HepG2 (cell line): ENCODE data around the gene CHRNB1. TPM values are rescaled to one million over a fixed set of nuclear protein-coding genes. Genes with fewer than 3 reads are reported as not detected.

ENCODE experiments used
- ATAC-seq: fragments of 200-7000 bp; cut with Tn5 transposase; 3 replicates; pipeline ENCODE4 v1.9.1; 2020; ENCODE audit warnings: mild to moderate bottlenecking, moderate library complexity
- BruUV-seq: library from RNA; stranded (reverse); fragments of 400-500 nt; replicated peaks from 2 replicates; lab custom pipeline; 2021; lab: Mats Ljungman, UMichigan
- CTCF ChIA-PET: fragments of 300-600 bp; formaldehyde crosslinking; extraction: SDS; loops from one replicate; lab custom pipeline; 2021; ENCODE audit warnings: low total read pairs, inconsistent platforms, low intra/inter-chr PET ratio; lab: Yijun Ruan, JAX
- POLR2A ChIA-PET: fragments of 350-600 bp; sonication (Branson Sonifier 250); formaldehyde crosslinking; loops from one replicate; lab custom pipeline; 2020; ENCODE audit warnings: antibody characterized with exemption, inconsistent platforms; lab: Yijun Ruan, JAX
- DNase-seq: peaks from one replicate; pipeline ENCODE4 v3.0.0-alpha.2; 2015; ENCODE audit warnings: low spot score
- FAIRE-seq: peaks from 3 replicates; lab custom pipeline; 2011; peaks lifted over from hg19 to GRCh38; lab: Jason Lieb, UNC
- H2AFZ ChIP-seq: one replicate; pipeline ENCODE4 v1.6.1; 2011; ENCODE audit warnings: low read length, inconsistent platforms
- H3K27ac ChIP-seq: fragments of 300-600 bp; 3 replicates; pipeline ENCODE4 v1.8.0; 2011; ENCODE audit warnings: mixed run types, mild to moderate bottlenecking, mixed read lengths, low read length, inconsistent platforms; ENCODE audit not compliant: insufficient read depth; ENCODE audit errors: extremely low read length
- H3K27me3 ChIP-seq, 2 experiments: fragments of 200-600 bp in 1 of 2; 2 replicates in 1 of 2; 3 replicates in 1 of 2; pipeline versions ENCODE4 v1.6.0 to v1.8.0; 2011; ENCODE audit warnings: low read length in 2 of 2, mild to moderate bottlenecking in 2 of 2, moderate library complexity in 2 of 2, inconsistent platforms in 1 of 2; ENCODE audit not compliant: insufficient read depth in 2 of 2, control insufficient read depth in 1 of 2
- H3K36me3 ChIP-seq, 2 experiments: fragments of 200-600 bp in 1 of 2; replicated peaks in 1 of 2; 2 replicates in 1 of 2; 3 replicates in 1 of 2; pipeline versions ENCODE4 v1.5.1 to v1.8.0; 2011; ENCODE audit warnings: low read length in 2 of 2, inconsistent platforms in 1 of 2; ENCODE audit not compliant: insufficient read depth in 2 of 2, control insufficient read depth in 1 of 2
- H3K4me1 ChIP-seq: 2 replicates; pipeline ENCODE4 v1.5.1; 2012; ENCODE audit warnings: low read length, inconsistent platforms; ENCODE audit not compliant: insufficient read depth
- H3K4me2 ChIP-seq: 2 replicates; pipeline ENCODE4 v1.6.0; 2011; ENCODE audit warnings: low read depth, low read length, inconsistent platforms
- H3K4me3 ChIP-seq, 3 experiments: fragments of 200-600 bp in 1 of 3; sonication (generic), shearing (Covaris generic) in 1 of 3; replicated peaks in 1 of 3; 2 replicates each; pipeline ENCODE4 v1.5.1; 2011 to 2016; ENCODE audit warnings: low read length in 3 of 3, inconsistent platforms in 2 of 3, low read depth in 2 of 3, mild to moderate bottlenecking in 2 of 3, control low read depth in 1 of 3, mixed read lengths in 1 of 3; ENCODE audit not compliant: insufficient read depth in 1 of 3
- H3K79me2 ChIP-seq: one replicate; pipeline ENCODE4 v1.6.1; 2011; ENCODE audit warnings: low read length, inconsistent platforms; ENCODE audit not compliant: insufficient read depth
- H3K9ac ChIP-seq: 2 replicates; pipeline ENCODE4 v1.6.0; 2011; ENCODE audit warnings: mild to moderate bottlenecking, low read depth, low read length, inconsistent platforms; ENCODE audit not compliant: insufficient read depth
- H3K9me3 ChIP-seq: 2 replicates; pipeline ENCODE4 v1.5.1; 2012; ENCODE audit warnings: mild to moderate bottlenecking, low read length
- H4K20me1 ChIP-seq: 2 replicates; pipeline ENCODE4 v1.6.0; 2011; ENCODE audit warnings: inconsistent platforms, mild to moderate bottlenecking, low read length, moderate library complexity; ENCODE audit not compliant: insufficient read depth
- AGO2 ChIP-seq: fragments of 200-400 bp; formaldehyde crosslinking; optimal IDR thresholded peaks from 2 replicates; pipeline ENCODE3; 2017; ENCODE audit warnings: mild to moderate bottlenecking, low read depth, low read length, moderate library complexity
- HES4 ChIP-seq: sonication (generic); formaldehyde crosslinking; IDR thresholded peaks from 2 replicates; pipeline ENCODE4 v1.9.0; 2021; ENCODE audit warnings: mild to moderate bottlenecking, missing genetic modification reagents, borderline replicate concordance
- HNF4G ChIP-seq, 2 experiments: sonication (generic) in 1 of 2; formaldehyde crosslinking in 1 of 2; IDR thresholded peaks; 2 replicates each; pipeline versions ENCODE4 v1.4.0 to v1.6.1; 2011 to 2020; ENCODE audit warnings: borderline replicate concordance in 2 of 2, low read depth in 2 of 2, mild to moderate bottlenecking in 2 of 2, low read length in 1 of 2, missing genetic modification reagents in 1 of 2, moderate library complexity in 1 of 2
- HOXA9 ChIP-seq: sonication (generic); formaldehyde crosslinking; IDR thresholded peaks from 2 replicates; pipeline ENCODE4 v1.8.1; 2022; ENCODE audit warnings: missing genetic modification reagents, mild to moderate bottlenecking, moderate library complexity, borderline replicate concordance
- KAT7 ChIP-seq: IDR thresholded peaks from 2 replicates; pipeline ENCODE4 v1.6.1; 2018; ENCODE audit warnings: borderline replicate concordance, missing compliant biosample characterization
- MAF1 ChIP-seq: sonication (generic); formaldehyde crosslinking; IDR thresholded peaks from 2 replicates; pipeline ENCODE4 v1.5.0; 2020; ENCODE audit warnings: missing genetic modification reagents, borderline replicate concordance
- MAFF ChIP-seq: IDR thresholded peaks from 2 replicates; pipeline ENCODE4 v1.6.1; 2011; ENCODE audit warnings: low read depth, low read length, improper control_type of control experiment
- MAFK ChIP-seq, 2 experiments: IDR thresholded peaks in 1 of 2; conservative IDR thresholded peaks in 1 of 2; 2 replicates each; pipeline ENCODE4 v1.6.1; 2011; ENCODE audit warnings: improper control_type of control experiment in 2 of 2, low read length in 2 of 2
- NFATC3 ChIP-seq: sonication (generic); formaldehyde crosslinking; IDR thresholded peaks from 2 replicates; pipeline ENCODE4 v1.5.1; 2020; ENCODE audit warnings: mild to moderate bottlenecking, missing genetic modification reagents
- ZMYM2 ChIP-seq: sonication (generic); formaldehyde crosslinking; IDR thresholded peaks from 2 replicates; pipeline ENCODE4 v1.8.0; 2022; ENCODE audit warnings: mild to moderate bottlenecking, missing genetic modification reagents
- ZNF101 ChIP-seq: sonication (generic); formaldehyde crosslinking; IDR thresholded peaks from 2 replicates; pipeline ENCODE4 v1.4.0; 2020; ENCODE audit warnings: mild to moderate bottlenecking, low read depth, missing genetic modification reagents, borderline replicate concordance
- ZNF44 ChIP-seq: sonication (generic); formaldehyde crosslinking; IDR thresholded peaks from 2 replicates; pipeline ENCODE4 v1.5.1; 2020; ENCODE audit warnings: mild to moderate bottlenecking, missing genetic modification reagents
- ZNF768 ChIP-seq: sonication (generic); formaldehyde crosslinking; IDR thresholded peaks from 2 replicates; pipeline ENCODE4 v1.4.0; 2020; ENCODE audit warnings: missing genetic modification reagents
- WGBS: methylation state at CpG from one replicate; pipeline ENCODE4 v1.1.6; 2017; ENCODE audit warnings: low lambda C conversion rate; 5-methylcytosine and 5-hydroxymethylcytosine counted together
- in situ Hi-C: cut with HindIII; loops from 2 replicates; pipeline ENCODE4 v1.10.0; 2017; ENCODE audit warnings: low pct_unique_long_range_greater_than_20kb; ENCODE audit not compliant: extremely low pct_ligation_motif_present
- intact Hi-C: fragments of 100-400 bp; cut with micrococcal nuclease; formaldehyde crosslinking; loops from one replicate; pipeline ENCODE4 v1.10.0; 2022; ENCODE audit not compliant: unreplicated experiment
- polyA plus RNA-seq, 8 experiments: library from polyadenylated mRNA; depleted of rRNA in 3 of 8; stranded (reverse) in 7 of 8; unstranded in 1 of 8; fragments of >200 nt; fragmentation: Illumina TruSeq in 4 of 8; extraction: Trizol in 4 of 8; gene quantifications; 2 replicates each; pipeline versions ENCODE4 v1.2.1 to v1.2.3, GENCODE V29; 2011 to 2016; ENCODE audit warnings: low read depth in 4 of 8, missing spikeins in 1 of 8, mixed read lengths in 1 of 8; ENCODE audit not compliant: insufficient read depth in 1 of 8
- total RNA-seq, 5 experiments: library from RNA; depleted of rRNA; stranded (reverse); fragments of >200 nt; fragmentation: Illumina TruSeq; extraction: Trizol; gene quantifications; 2 replicates each; pipeline ENCODE4 v1.2.3, GENCODE V29; 2016; ENCODE audit warnings: low read depth in 1 of 5
- TF ChIP-seq, protein P1 (sequence below): sonication (generic); formaldehyde crosslinking; IDR thresholded peaks from 2 replicates; pipeline ENCODE4 v1.4.0; 2020; ENCODE audit warnings: missing genetic modification reagents, borderline replicate concordance

The CHRNB1 gene
- total and polyA plus RNA-seq, 2 of the 13 experiments (the other 11 are each of a cell fraction or from before 2014, with no cell fraction given) = 5.4 to 33.7 TPM

DNA sequence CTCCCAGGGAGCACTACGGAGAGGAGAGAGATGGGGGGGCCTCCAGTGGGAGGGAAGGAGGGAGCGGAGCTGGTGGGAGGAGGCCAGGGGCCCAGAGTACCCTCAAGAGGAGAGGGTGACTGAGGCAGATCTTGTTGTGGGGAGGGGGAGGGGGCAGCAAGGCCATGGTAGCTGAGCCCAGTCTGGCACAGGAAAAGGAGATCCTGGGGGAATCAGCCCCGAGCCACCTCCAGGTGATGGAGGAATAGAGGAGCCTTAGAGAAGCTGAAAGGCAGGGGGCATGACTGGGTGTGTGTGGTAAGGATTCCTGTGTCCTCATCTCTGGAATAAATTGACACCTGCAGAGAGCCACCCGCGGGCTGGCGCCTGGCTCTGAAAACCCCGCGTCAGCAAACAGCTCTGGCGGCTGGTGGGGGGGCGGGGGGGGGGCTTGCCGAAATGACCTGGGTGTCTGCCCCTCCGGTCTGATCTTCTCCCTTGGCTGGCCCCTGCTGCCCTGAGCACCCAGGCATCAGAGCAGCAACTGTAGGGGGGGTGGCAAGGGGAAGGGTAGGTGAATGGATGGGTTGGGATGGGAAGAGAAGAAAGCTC, 38.5 kb upstream of the CHRNB1 start:
- no peaks in the 10 kb centered on the region; a peak in 1 of 5 replicates for H3K27me3 ChIP-seq
- intact Hi-C loops = no loop called here
- TF ChIP-seq, protein P1, sequence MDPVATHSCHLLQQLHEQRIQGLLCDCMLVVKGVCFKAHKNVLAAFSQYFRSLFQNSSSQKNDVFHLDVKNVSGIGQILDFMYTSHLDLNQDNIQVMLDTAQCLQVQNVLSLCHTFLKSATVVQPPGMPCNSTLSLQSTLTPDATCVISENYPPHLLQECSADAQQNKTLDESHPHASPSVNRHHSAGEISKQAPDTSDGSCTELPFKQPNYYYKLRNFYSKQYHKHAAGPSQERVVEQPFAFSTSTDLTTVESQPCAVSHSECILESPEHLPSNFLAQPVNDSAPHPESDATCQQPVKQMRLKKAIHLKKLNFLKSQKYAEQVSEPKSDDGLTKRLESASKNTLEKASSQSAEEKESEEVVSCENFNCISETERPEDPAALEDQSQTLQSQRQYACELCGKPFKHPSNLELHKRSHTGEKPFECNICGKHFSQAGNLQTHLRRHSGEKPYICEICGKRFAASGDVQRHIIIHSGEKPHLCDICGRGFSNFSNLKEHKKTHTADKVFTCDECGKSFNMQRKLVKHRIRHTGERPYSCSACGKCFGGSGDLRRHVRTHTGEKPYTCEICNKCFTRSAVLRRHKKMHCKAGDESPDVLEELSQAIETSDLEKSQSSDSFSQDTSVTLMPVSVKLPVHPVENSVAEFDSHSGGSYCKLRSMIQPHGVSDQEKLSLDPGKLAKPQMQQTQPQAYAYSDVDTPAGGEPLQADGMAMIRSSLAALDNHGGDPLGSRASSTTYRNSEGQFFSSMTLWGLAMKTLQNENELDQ (CRISPR knock-in tag) = no peak
- TF ChIP-seq MAFF = 0 out of 2 replicates have a peak, but pooled peaks have one; percentile 29
- TF ChIP-seq MAF1 (CRISPR knock-in tag) = no peak
- no peak for TF ChIP-seq ZNF44 (CRISPR knock-in tag)
- TF ChIP-seq AGO2 = no peak
- peak in 1 of 2 experiments; percentile 47; a peak in 3 of 4 replicates for TF ChIP-seq MAFK (conservative IDR thresholded peaks at IDR 0.05 in 1 of 2, IDR thresholded peaks at IDR 0.05 in 1 of 2; ENCODE audit: low read length in 2 of 2)
- no peak for TF ChIP-seq KAT7 (CRISPR knock-in tag)
- TF ChIP-seq HES4 (CRISPR knock-in tag) = no peak
- no peak for TF ChIP-seq NFATC3 (CRISPR knock-in tag)
- TF ChIP-seq HNF4G (IDR thresholded peaks at IDR 0.05; ENCODE audit: borderline replicate concordance, low read depth, low read length) = no peak
- no peak for TF ChIP-seq HNF4G (CRISPR knock-in tag; IDR thresholded peaks at IDR 0.05; ENCODE audit: borderline replicate concordance, low read depth)
- TF ChIP-seq ZMYM2 (CRISPR knock-in tag) = no peak
- TF ChIP-seq HOXA9 = no peak
- TF ChIP-seq ZNF101 (CRISPR knock-in tag) = no peak
- TF ChIP-seq ZNF768 (CRISPR knock-in tag) = no peak
- no peak overlapping the region; a peak in 1 of 6 replicates for H3K4me3 ChIP-seq
- DNase-seq (no peak), ATAC-seq (no peak), FAIRE-seq (no peak)
- ChIA-PET POLR2A (no interaction called here), CTCF (no interaction called here)
- no peaks in the 10 kb centered on the region for H4K20me1 ChIP-seq
- no peak overlapping the region for H3K9ac ChIP-seq
- peaks cover 18% of the 10 kb centered on the region for H3K4me1 ChIP-seq
- no peaks in the 10 kb centered on the region for H3K9me3 ChIP-seq
- no TSS peak for BruUV-seq
- H2AFZ ChIP-seq = no peak overlapping the region
- H3K4me2 ChIP-seq = peak overlapping the region; percentile 80
- WGBS = 71% methylated on average over 4 of the region's 12 CpGs
- H3K27ac ChIP-seq = no peak overlapping the region
- 0 out of 5 replicates have a peak, but pooled peaks cover 0 to 2% of the 10 kb centered on the region in 2 experiments for H3K36me3 ChIP-seq
- peaks cover 4% of the 10 kb centered on the region for H3K79me2 ChIP-seq
- in situ Hi-C loops = no loop called here
